ENCODE data around the gene RPS29.

RPS29 gene

DNA sequence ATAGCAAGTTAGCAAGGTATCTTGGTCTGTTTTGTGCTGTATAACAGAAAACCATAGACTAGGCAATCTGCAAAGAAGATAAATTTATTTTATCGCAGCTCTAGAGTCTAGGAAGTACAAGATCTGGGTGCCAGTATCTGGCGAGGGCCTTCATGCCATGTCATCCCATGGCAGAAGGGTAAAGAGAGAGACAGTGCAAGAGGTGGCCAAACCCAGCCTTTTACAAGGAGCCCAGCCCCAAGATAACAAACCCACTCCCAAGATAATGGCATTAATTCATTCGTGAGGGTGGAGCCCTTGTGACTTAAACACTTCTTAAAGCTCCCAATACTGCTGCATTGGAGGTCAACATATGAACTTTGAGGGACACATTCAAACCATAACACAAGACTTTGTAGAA, 16.9 kb downstream of the RPS29 start:
- DNase-seq (ENCODE audit: low read depth) = no peak
- in situ Hi-C loops (cut with HindIII; ENCODE audit: low sequenced_read_pairs) = no loop called here
- no peak overlapping the region for H3K4me3 ChIP-seq (ENCODE audit: low read depth, low read length)
- TF ChIP-seq CTCF (IDR thresholded peaks at IDR 0.05; ENCODE audit: low read depth, low read length, missing control alignments) = no peak

DNA sequence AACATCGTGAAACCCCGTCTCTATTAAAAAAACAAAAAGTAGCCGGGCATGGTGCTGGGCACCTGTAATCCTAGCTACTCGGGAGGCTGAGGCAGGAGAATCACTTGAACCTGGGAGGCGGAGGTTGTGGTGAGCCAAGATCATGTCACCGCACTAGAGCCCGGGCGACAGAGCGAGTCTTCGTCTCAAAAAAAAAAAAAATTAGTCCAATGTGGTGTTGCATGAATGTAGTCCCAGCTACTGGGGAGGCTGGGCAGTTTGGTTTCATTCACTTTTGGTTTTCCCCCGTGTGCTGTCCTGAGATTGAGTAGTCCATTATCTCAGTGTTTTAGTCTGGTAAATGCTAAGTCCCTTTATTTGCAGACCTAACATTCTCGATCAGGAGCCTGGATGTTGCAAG, 19.5 kb downstream of the RPS29 start:
- no peak overlapping the region for H3K4me3 ChIP-seq (ENCODE audit: low read depth, low read length)
- DNase-seq (ENCODE audit: low read depth) = no peak
- no peak for TF ChIP-seq CTCF (IDR thresholded peaks at IDR 0.05; ENCODE audit: low read depth, low read length, missing control alignments)
- in situ Hi-C loops (cut with HindIII; ENCODE audit: low sequenced_read_pairs) = no loop called here

DNA sequence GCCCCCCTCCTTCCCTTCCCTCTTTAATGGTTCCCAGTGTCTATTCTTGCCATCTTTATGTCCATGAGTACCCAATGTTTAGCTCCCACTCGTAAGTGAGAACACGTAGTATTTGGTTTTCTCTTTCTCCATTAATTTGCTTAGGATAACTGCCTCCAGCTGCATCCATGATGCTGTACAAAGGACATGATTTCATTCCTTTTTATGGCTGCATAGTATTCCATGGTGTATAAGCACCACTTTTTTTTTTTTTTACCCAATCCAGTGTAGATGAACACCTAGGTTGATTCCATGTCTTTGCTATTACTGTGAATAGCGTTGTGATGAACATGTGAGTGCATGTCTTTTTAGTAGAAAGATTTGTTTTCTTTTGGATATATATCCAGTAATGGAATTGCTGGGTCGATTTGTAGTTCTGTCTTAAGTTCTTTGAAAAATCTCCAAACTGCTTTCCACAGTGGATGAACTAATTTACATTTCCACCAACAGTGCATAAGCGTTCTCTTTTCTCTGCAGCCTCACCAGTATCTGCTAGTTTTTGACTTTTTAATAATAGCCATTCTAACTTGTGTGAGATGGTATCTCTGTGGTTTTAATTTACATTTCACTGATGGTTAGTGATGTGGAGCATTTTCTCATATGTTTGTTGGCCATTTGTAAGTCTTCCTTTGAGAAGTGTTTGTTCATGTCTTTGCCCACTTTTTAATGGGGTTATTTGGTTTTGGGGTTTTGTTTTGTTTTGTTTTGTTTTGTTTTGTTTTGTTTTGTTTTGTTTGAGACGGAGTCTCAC, 26.0 kb downstream of the RPS29 start:
- no peak for DNase-seq (ENCODE audit: low read depth)
- in situ Hi-C loops (cut with HindIII; ENCODE audit: low sequenced_read_pairs) = no loop called here
- no peak for TF ChIP-seq CTCF (IDR thresholded peaks at IDR 0.05; ENCODE audit: low read depth, low read length, missing control alignments)
- no peak overlapping the region for H3K4me3 ChIP-seq (ENCODE audit: low read depth, low read length)

DNA sequence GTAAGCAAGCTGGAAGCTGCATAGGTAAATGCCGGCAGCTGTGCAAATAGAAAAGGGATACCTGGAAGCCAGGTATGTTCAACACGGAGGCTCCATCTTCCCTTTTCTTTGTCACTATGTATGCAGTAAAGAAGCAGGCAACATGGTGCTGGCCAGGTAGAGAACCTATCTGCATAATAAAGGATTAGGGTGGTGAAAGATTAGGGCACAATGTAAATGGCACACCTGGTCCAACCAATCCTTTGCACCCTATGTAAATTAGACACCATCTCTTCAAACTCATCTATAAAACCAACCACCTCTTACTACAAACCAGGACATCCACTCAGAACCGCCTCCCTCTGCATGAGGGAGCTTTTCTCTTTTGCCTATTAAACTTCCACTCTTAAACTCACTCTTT, 32.3 kb downstream of the RPS29 start:
- in situ Hi-C loops (cut with HindIII; ENCODE audit: low sequenced_read_pairs) = no loop called here
- no peak for TF ChIP-seq CTCF (IDR thresholded peaks at IDR 0.05; ENCODE audit: low read depth, low read length, missing control alignments)
- no peak overlapping the region for H3K4me3 ChIP-seq (ENCODE audit: low read depth, low read length)
- no peak for DNase-seq (ENCODE audit: low read depth)

GRCh38 chr14:49553106-49553505, 33.1 kb downstream of the RPS29 start:
- no peak for DNase-seq (ENCODE audit: low read depth)
- in situ Hi-C loops (cut with HindIII; ENCODE audit: low sequenced_read_pairs) = no loop called here
- H3K4me3 ChIP-seq (ENCODE audit: low read depth, low read length) = no peak overlapping the region
- no peak for TF ChIP-seq CTCF (IDR thresholded peaks at IDR 0.05; ENCODE audit: low read depth, low read length, missing control alignments)

DNA sequence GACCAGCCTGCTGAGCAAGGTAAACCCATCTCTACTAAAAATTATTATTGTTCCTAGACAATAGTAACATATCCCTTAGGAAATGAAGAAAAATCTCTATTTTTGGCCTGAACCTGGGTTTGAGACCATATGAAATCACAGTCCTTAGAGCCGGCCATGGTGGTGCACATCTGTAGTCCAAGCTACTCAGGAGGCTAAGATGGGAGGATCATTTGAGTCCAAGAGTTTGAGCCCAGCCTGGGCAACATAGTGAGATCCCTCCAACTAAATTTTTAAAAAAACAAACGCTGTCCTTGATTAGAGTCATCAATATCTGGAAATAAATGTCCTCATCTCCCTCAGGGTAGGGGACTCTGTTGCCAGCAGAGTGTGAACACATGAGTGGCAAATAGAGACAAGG, 34.6 kb downstream of the RPS29 start:
- no peak overlapping the region for H3K4me3 ChIP-seq (ENCODE audit: low read depth, low read length)
- in situ Hi-C loops (cut with HindIII; ENCODE audit: low sequenced_read_pairs) = no loop called here
- DNase-seq (ENCODE audit: low read depth) = no peak
- no peak for TF ChIP-seq CTCF (IDR thresholded peaks at IDR 0.05; ENCODE audit: low read depth, low read length, missing control alignments)

All from astrocyte of the cerebellum (primary cell).